GM13977 (cell line): ENCODE measurements around the gene PTPN22.

Source experiments
- DNase-seq: peaks from one replicate; pipeline ENCODE4 v3.0.0; 2012; ENCODE audit warnings: low spot score
- CTCF ChIP-seq: IDR thresholded peaks from 2 replicates; pipeline ENCODE4 v1.5.1; 2012; ENCODE audit warnings: mild to moderate bottlenecking, control low read depth; ENCODE audit not compliant: insufficient read depth; ENCODE audit errors: extremely low read depth, missing control alignments
- in situ Hi-C: fragments of 300-500 bp; cut with MboI; formaldehyde crosslinking; loops from one replicate; pipeline ENCODE4 v1.12.0; 2022; ENCODE audit warnings: low sequenced_read_pairs, low pct_unique_long_range_greater_than_20kb, mixed read lengths, inconsistent platforms; ENCODE audit not compliant: unreplicated experiment

Gene PTPN22

GRCh38 chr1:113805639-113806038 is 65.9 kb downstream of the PTPN22 start:
- TF ChIP-seq CTCF, result no peak
- in situ Hi-C loops, result no loop called here
- DNase-seq, result no peak

- in situ Hi-C loops, result no loop called here
- no peak for TF ChIP-seq CTCF
- no peak for DNase-seq
Observed at GRCh38 chr1:113805256-113805531, 66.3 kb downstream of the PTPN22 start.

- TF ChIP-seq CTCF, result no peak
- DNase-seq, result no peak
- in situ Hi-C loops, result no loop called here
Observed at GRCh38 chr1:113804421-113805255, 66.9 kb downstream of the PTPN22 start.

GRCh38 chr1:113802367-113803007 is 69.0 kb downstream of the PTPN22 start:
- TF ChIP-seq CTCF, result no peak
- in situ Hi-C loops, result no loop called here
- no peak for DNase-seq

GRCh38 chr1:113800487-113800886 is 71.0 kb downstream of the PTPN22 start:
- TF ChIP-seq CTCF, result no peak
- no peak for DNase-seq
- in situ Hi-C loops, result no loop called here

GRCh38 chr1:113797472-113797871 is 74.0 kb downstream of the PTPN22 start:
- DNase-seq, result no peak
- no peak for TF ChIP-seq CTCF
- in situ Hi-C loops, result no loop called here
